ENCODE data around the gene TMEM98. TPM values are rescaled to one million over a fixed set of nuclear protein-coding genes. Genes with fewer than 3 reads are reported as not detected.

The TMEM98 gene
- total and polyA plus RNA-seq, 2 of the 8 experiments (the other 6 are each of a cell fraction or from before 2014, with no cell fraction given), result 86.1 to 232 TPM

DNA sequence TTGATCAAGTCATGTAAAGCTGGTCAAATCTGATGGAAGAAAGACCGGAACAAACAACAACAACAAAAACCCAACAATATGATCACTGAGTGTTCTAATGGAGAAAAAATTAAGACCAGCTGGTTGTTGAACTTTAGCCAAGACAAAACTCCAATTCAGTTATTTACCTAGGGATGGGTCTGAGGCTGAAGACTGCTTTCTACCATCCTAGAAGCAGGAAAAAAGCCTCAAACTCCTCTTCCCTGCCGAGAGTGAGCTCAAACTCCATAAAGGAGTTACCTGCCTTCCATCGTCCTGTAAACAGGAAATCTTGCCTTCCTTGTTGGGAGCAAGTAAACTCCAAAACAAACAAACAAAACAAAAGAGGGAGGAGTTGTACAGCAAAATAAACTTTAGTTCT lies 23.1 kb upstream of the TMEM98 start:
- WGBS, 2 experiments (ENCODE audit: extremely low coverage in 1 of 2, insufficient coverage in 1 of 2, insufficient read length in 1 of 2, insufficient replicate concordance in 2 of 2, low coverage in 1 of 2, low lambda C conversion rate in 2 of 2, missing lambda C conversion rate in 1 of 2), result 80% methylated on average over 3 of the region's 3 CpGs; no CpG with 5 or more reads in 1 of the 2 experiments
- no peak overlapping the region for H2AK5ac ChIP-seq (ENCODE audit: low read depth, low read length)
- peak overlapping the region; percentile 31; the same call in 1 of the 2 replicates for H2AFZ ChIP-seq (ENCODE audit: low read length)
- FAIRE-seq (no peak), DNase-seq (ENCODE audit: low read depth in 1 of 2, low spot score in 2 of 2) (no peak)
- H3K27me3 ChIP-seq (replicated peaks in 1 of 4; ENCODE audit: control insufficient read depth in 3 of 4, extremely low read depth in 1 of 4, insufficient read depth in 3 of 4, low read length in 3 of 4), result no peaks in the 10 kb centered on the region
- no peak overlapping the region for H4K91ac ChIP-seq (replicated peaks; ENCODE audit: insufficient read length, low read length)
- H3K27ac ChIP-seq (ENCODE audit: low read depth, low read length), result no peak overlapping the region
- no peak overlapping the region for H3K4me2 ChIP-seq (ENCODE audit: insufficient read depth in 1 of 2, low read depth in 2 of 2, low read length in 2 of 2)
- H3K79me2 ChIP-seq (ENCODE audit: control insufficient read depth in 1 of 2, insufficient read depth in 2 of 2, low read length in 2 of 2), result no peaks in the 10 kb centered on the region
- no peaks in the 10 kb centered on the region for H3K79me1 ChIP-seq (ENCODE audit: low read depth, low read length)
- H3K4me3 ChIP-seq (ENCODE audit: extremely low read depth in 1 of 4, insufficient read depth in 2 of 4, low read depth in 3 of 4, low read length in 4 of 4), result no peak overlapping the region
- no peak overlapping the region for H2BK5ac ChIP-seq (ENCODE audit: low read depth, low read length)
- no peak overlapping the region for H3K18ac ChIP-seq (ENCODE audit: extremely low read depth, low read length)
- H4K20me1 ChIP-seq (replicated peaks in 1 of 2; ENCODE audit: control insufficient read depth in 1 of 2, insufficient read depth in 2 of 2, low read length in 2 of 2), result no peaks in the 10 kb centered on the region
- H3K23ac ChIP-seq (ENCODE audit: insufficient read length), result no peak overlapping the region
- no peak overlapping the region for H3K4ac ChIP-seq (replicated peaks; ENCODE audit: insufficient read length, low read depth, low read length)
- H3K9me3 ChIP-seq (ENCODE audit: insufficient read depth in 2 of 2, low read depth in 1 of 2, low read length in 1 of 2), result peaks cover 0 to 4% of the 10 kb centered on the region in 2 experiments; a peak in 2 of 4 replicates
- no peak overlapping the region for H2BK20ac ChIP-seq (ENCODE audit: low read length)
- H2BK120ac ChIP-seq (replicated peaks; ENCODE audit: low read depth, low read length), result no peak overlapping the region
- H2BK15ac ChIP-seq (ENCODE audit: low read length), result no peak overlapping the region
- no peaks in the 10 kb centered on the region; a peak in 1 of 7 replicates for H3K4me1 ChIP-seq (replicated peaks in 1 of 4; ENCODE audit: control insufficient read depth in 3 of 4, insufficient read depth in 4 of 4, low read length in 3 of 4)
- peaks cover 2% of the 10 kb centered on the region; the same call in 1 of the 2 replicates for H3K23me2 ChIP-seq (ENCODE audit: low read depth, low read length)
- H3K36me3 ChIP-seq (ENCODE audit: control insufficient read depth in 2 of 4, insufficient read depth in 4 of 4, low read length in 3 of 4), result no peaks in the 10 kb centered on the region
- H2BK12ac ChIP-seq (ENCODE audit: low read depth, low read length), result no peak overlapping the region
- no peak overlapping the region for H3K9ac ChIP-seq (replicated peaks in 1 of 4; ENCODE audit: extremely low read depth in 1 of 4, low read depth in 3 of 4, low read length in 3 of 4)
- H3K14ac ChIP-seq (ENCODE audit: insufficient read length), result no peak overlapping the region
- H3K56ac ChIP-seq (replicated peaks; ENCODE audit: insufficient read length, low read depth, low read length), result no peak overlapping the region
- H4K8ac ChIP-seq (ENCODE audit: extremely low read depth, insufficient read depth, low read length), result no peak overlapping the region
- POLR2A ChIA-PET (ENCODE audit: partially characterized antibody), result interaction anchor here (1.3 kb wide), 1 partner anchor 10 kb away, joined by 3 read pairs; a partner anchor contains a TSS
- CTCF ChIA-PET (ENCODE audit: partially characterized antibody), result interaction anchor here (1.3 to 5.1 kb wide), 2 partner anchors 28 to 122 kb away, joined by 3 to 26 read pairs; partner anchors contain the start of gene MYO1D
- no peak overlapping the region for H4K5ac ChIP-seq (ENCODE audit: insufficient read length, low read depth, low read length)
- no peak for TF ChIP-seq BCL11A (IDR thresholded peaks at IDR 0.05; ENCODE audit: low read depth in 2 of 2, low read length in 2 of 2)
- no peak for TF ChIP-seq SAP30 (IDR thresholded peaks at IDR 0.05; ENCODE audit: insufficient read depth, insufficient replicate concordance, low read length)
- TF ChIP-seq KDM1A (IDR thresholded peaks at IDR 0.05; ENCODE audit: borderline replicate concordance, low read length), result no peak
- no peak for TF ChIP-seq EZH2 (IDR thresholded peaks at IDR 0.05; ENCODE audit: low read depth, low read length, severe bottlenecking)
- TF ChIP-seq RFX5 (IDR thresholded peaks at IDR 0.05; ENCODE audit: borderline replicate concordance, low read depth, low read length), result no peak
- TF ChIP-seq, protein P1, sequence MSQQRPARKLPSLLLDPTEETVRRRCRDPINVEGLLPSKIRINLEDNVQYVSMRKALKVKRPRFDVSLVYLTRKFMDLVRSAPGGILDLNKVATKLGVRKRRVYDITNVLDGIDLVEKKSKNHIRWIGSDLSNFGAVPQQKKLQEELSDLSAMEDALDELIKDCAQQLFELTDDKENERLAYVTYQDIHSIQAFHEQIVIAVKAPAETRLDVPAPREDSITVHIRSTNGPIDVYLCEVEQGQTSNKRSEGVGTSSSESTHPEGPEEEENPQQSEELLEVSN (IDR thresholded peaks at IDR 0.05), result no peak
- no peak for TF ChIP-seq ASH2L (IDR thresholded peaks at IDR 0.05; ENCODE audit: low read length)
- TF ChIP-seq, protein P2, sequence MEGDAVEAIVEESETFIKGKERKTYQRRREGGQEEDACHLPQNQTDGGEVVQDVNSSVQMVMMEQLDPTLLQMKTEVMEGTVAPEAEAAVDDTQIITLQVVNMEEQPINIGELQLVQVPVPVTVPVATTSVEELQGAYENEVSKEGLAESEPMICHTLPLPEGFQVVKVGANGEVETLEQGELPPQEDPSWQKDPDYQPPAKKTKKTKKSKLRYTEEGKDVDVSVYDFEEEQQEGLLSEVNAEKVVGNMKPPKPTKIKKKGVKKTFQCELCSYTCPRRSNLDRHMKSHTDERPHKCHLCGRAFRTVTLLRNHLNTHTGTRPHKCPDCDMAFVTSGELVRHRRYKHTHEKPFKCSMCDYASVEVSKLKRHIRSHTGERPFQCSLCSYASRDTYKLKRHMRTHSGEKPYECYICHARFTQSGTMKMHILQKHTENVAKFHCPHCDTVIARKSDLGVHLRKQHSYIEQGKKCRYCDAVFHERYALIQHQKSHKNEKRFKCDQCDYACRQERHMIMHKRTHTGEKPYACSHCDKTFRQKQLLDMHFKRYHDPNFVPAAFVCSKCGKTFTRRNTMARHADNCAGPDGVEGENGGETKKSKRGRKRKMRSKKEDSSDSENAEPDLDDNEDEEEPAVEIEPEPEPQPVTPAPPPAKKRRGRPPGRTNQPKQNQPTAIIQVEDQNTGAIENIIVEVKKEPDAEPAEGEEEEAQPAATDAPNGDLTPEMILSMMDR (IDR thresholded peaks at IDR 0.05; ENCODE audit: control extremely low read depth in 1 of 3, insufficient read depth in 1 of 3, low read depth in 1 of 3, low read length in 3 of 3), result no peak
- TF ChIP-seq, protein P3, sequence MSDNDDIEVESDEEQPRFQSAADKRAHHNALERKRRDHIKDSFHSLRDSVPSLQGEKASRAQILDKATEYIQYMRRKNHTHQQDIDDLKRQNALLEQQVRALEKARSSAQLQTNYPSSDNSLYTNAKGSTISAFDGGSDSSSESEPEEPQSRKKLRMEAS (IDR thresholded peaks at IDR 0.05), result no peak
